ENCODE results near the gene DNM2.

The DNM2 gene

GRCh38 chr19:10691178-10691881, 26.5 kb upstream of the DNM2 start:
- no peak for DNase-seq

- no peak for DNase-seq
These were observed 26.0 kb upstream of the DNM2 start for GRCh38 chr19:10691883-10692282.

GRCh38 chr19:10692673-10693264, 25.1 kb upstream of the DNM2 start:
- no peak for DNase-seq

GRCh38 chr19:10694706-10695307, 23.1 kb upstream of the DNM2 start:
- DNase-seq = no peak

- peak; percentile 95 for DNase-seq
These were observed 22.2 kb upstream of the DNM2 start for GRCh38 chr19:10695401-10696398.

GRCh38 chr19:10699650-10700335, 18.1 kb upstream of the DNM2 start:
- no peak for DNase-seq

- no peak for DNase-seq
These were observed 15.8 kb upstream of the DNM2 start for GRCh38 chr19:10701955-10702525.

GRCh38 chr19:10706990-10707389, 10.9 kb upstream of the DNM2 start:
- no peak for DNase-seq

- DNase-seq = no peak
These were observed 10.4 kb upstream of the DNM2 start for GRCh38 chr19:10707440-10707839.

GRCh38 chr19:10708291-10708690, 9.6 kb upstream of the DNM2 start:
- no peak for DNase-seq

- DNase-seq = no peak
These were observed 5.8 kb upstream of the DNM2 start for GRCh38 chr19:10712045-10712444.

GRCh38 chr19:10712754-10713153, 5.1 kb upstream of the DNM2 start:
- DNase-seq = no peak

- DNase-seq = no peak
These were observed 4.6 kb upstream of the DNM2 start for GRCh38 chr19:10713317-10713716.

- no peak for DNase-seq
These were observed 874 bp upstream of the DNM2 start for GRCh38 chr19:10717054-10717355.

- peak; percentile 40 for DNase-seq
These were observed 622 bp downstream of the DNM2 start for GRCh38 chr19:10718205-10719196.

- DNase-seq = no peak
These were observed 1.6 kb downstream of the DNM2 start for GRCh38 chr19:10719466-10719961.

GRCh38 chr19:10720607-10721125, 2.8 kb downstream of the DNM2 start:
- DNase-seq = no peak

GRCh38 chr19:10723591-10723990, 5.7 kb downstream of the DNM2 start:
- DNase-seq = no peak

GRCh38 chr19:10724573-10725071, 6.7 kb downstream of the DNM2 start:
- no peak for DNase-seq

GRCh38 chr19:10725415-10725814, 7.5 kb downstream of the DNM2 start:
- no peak for DNase-seq
